ENCODE results near the gene SH3GLB2. TPM values are rescaled to one million over a fixed set of nuclear protein-coding genes. Genes with fewer than 3 reads are reported as not detected.

Gene SH3GLB2
- total and polyA plus RNA-seq, 2 of the 8 experiments (the other 6 are each of a cell fraction or from before 2014, with no cell fraction given), result 52.7 to 79.9 TPM

DNA sequence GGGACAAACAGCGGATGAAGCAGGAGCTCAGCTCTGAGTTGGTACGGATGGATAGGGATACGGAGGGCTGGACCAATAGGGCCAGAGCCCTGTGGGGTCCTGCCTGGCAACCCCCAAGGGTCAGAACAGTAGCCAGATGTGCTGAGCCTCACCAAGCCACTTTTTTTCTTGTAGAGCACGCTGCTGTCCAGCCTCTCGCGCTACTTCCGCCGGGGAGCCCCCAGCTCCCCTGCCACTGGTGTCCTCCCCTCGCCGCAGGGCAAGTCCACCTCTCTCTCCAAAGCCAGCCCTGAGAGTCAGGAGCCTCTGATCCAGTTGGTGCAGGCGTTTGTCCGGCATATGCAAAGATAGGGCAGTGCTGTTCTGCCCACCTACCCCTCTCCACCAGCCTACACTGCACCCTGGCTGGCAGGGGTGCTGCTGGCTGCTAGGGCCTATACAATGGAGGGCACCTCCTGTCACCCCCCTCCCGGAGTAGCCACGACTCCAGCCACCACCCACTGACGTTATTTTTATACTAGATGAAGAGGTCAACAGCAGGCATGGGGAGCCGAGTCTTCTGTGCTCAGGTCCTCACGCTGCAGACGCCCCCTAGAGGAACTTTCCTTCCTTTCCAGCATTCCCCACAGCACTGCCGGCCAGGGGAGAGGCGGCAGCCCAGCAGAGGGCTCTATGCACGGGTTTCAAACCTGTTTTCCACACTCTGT is 21.6 kb downstream of the SH3GLB2 start (continued):
- TF ChIP-seq KDM1A (IDR thresholded peaks at IDR 0.05; ENCODE audit: borderline replicate concordance, low read length) (no peak), SRF (IDR thresholded peaks at IDR 0.05; ENCODE audit: low read depth, low read length) (no peak), SP2 (IDR thresholded peaks at IDR 0.05; ENCODE audit: low read length) (no peak), PHF8 (conservative IDR thresholded peaks at IDR 0.05; ENCODE audit: low read depth, low read length) (no peak)
